ENCODE data around the gene FDX2. TPM values are rescaled to one million over a fixed set of nuclear protein-coding genes. Genes with fewer than 3 reads are reported as not detected.

The FDX2 gene
- total and polyA plus RNA-seq, 2 of the 4 experiments (the other 2 are of a cell fraction) = 39.8 to 72.0 TPM

DNA sequence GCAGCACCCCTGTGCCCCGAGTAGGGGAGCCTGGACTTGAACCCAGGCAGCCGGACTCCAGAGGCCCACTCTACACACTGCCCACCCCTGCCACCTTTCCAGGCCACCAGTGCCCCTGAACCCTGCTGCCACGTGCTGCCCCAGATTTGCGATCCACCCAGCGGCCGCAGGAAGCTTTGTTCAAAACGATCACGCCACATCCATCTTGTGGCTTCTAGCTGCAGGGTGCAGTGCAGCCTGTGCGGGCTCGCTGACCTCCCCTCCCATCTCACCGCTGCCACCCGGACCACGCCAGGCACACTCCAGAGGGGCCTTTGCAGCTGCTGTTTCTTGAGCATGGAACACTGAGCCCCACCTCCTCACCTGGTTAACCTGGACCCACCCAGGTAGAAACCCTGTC is 13.7 kb upstream of the FDX2 start:
- dilution Hi-C loops (cut with HindIII; ENCODE audit: low sequenced_read_pairs, unreplicated experiment) = no loop called here
- peaks cover 5% of the 10 kb centered on the region; the same call in 1 of the 2 replicates for H3K4me1 ChIP-seq (ENCODE audit: control insufficient read depth, insufficient read depth, low read length)

More for the DNA sequence above, 13.7 kb upstream of the FDX2 start:
- H4K91ac ChIP-seq (ENCODE audit: insufficient read depth, low read depth, low read length) = no peak overlapping the region
- H3K9me3 ChIP-seq (ENCODE audit: control insufficient read depth, insufficient read depth, low read length) = no peaks in the 10 kb centered on the region
- H3K23ac ChIP-seq (ENCODE audit: low read depth, low read length) = no peak overlapping the region
- H3K9ac ChIP-seq (ENCODE audit: low read depth, low read length) = no peak overlapping the region
- H3K4me2 ChIP-seq (ENCODE audit: low read depth, low read length) = no peak overlapping the region
- H3K36me3 ChIP-seq (ENCODE audit: control insufficient read depth, insufficient read depth, low read length) = peaks cover 51% of the 10 kb centered on the region
- H3K9me1 ChIP-seq (ENCODE audit: insufficient read depth, low read length) = no peaks in the 10 kb centered on the region; the same call in 1 of the 2 replicates
- H2AK9ac ChIP-seq (replicated peaks; ENCODE audit: low read depth, low read length, poor library complexity) = no peak overlapping the region
- peaks cover 26% of the 10 kb centered on the region for H4K20me1 ChIP-seq (ENCODE audit: insufficient read depth, low read length)
- no peak overlapping the region for H3K56ac ChIP-seq (ENCODE audit: extremely low read depth, insufficient read depth, low read length)
- BruUV-seq (replicated peaks) = no TSS peak
- peaks cover 25 to 61% of the 10 kb centered on the region in 2 experiments for H3K79me1 ChIP-seq (ENCODE audit: low read depth in 1 of 2, low read length in 2 of 2)
- no peak overlapping the region for H4K8ac ChIP-seq (ENCODE audit: low read depth in 2 of 2, low read length in 2 of 2)
- no peak overlapping the region for H2BK120ac ChIP-seq (ENCODE audit: low read depth, low read length)
- H3K4me3 ChIP-seq (ENCODE audit: insufficient read depth, low read depth, low read length) = no peak overlapping the region
- no peak overlapping the region for H3K18ac ChIP-seq (ENCODE audit: low read depth, low read length)
- intact Hi-C loops (cut with micrococcal nuclease) (no loop called here), in situ Hi-C loops (cut with MboI; ENCODE audit: low sequenced_read_pairs) (no loop called here)
- ChIA-PET POLR2A (ENCODE audit: unreplicated experiment) (no interaction called here), CTCF (no interaction called here)
- no peak overlapping the region for H2BK15ac ChIP-seq (ENCODE audit: low read depth, low read length)
- H3K27me3 ChIP-seq (ENCODE audit: control insufficient read depth, insufficient read depth, low read length) = no peaks in the 10 kb centered on the region
- TF ChIP-seq RFX5 (IDR thresholded peaks at IDR 0.05; ENCODE audit: low read depth, low read length) (no peak), FOS (IDR thresholded peaks at IDR 0.05; ENCODE audit: low read depth, low read length) (no peak), POLR2A (IDR thresholded peaks at IDR 0.05; ENCODE audit: low read depth, low read length) (no peak), MXI1 (IDR thresholded peaks at IDR 0.05; ENCODE audit: borderline replicate concordance, low read depth, low read length) (no peak), MAZ (IDR thresholded peaks at IDR 0.05; ENCODE audit: borderline replicate concordance, low read depth, low read length) (no peak), MAFK (IDR thresholded peaks at IDR 0.05; ENCODE audit: low read depth, low read length) (no peak), RAD21 (IDR thresholded peaks at IDR 0.05; ENCODE audit: low read length) (no peak), SMC3 (IDR thresholded peaks at IDR 0.05; ENCODE audit: low read depth, low read length) (no peak), CHD1 (IDR thresholded peaks at IDR 0.05; ENCODE audit: low read depth, low read length) (no peak), BHLHE40 (IDR thresholded peaks at IDR 0.05; ENCODE audit: low read depth, low read length) (no peak), NFE2L2 (IDR thresholded peaks at IDR 0.05; ENCODE audit: low read depth, low read length) (no peak), RCOR1 (IDR thresholded peaks at IDR 0.05; ENCODE audit: insufficient replicate concordance, low read length) (no peak), CEBPB (IDR thresholded peaks at IDR 0.05; ENCODE audit: low read depth, low read length) (no peak)
- TF ChIP-seq, protein P1, sequence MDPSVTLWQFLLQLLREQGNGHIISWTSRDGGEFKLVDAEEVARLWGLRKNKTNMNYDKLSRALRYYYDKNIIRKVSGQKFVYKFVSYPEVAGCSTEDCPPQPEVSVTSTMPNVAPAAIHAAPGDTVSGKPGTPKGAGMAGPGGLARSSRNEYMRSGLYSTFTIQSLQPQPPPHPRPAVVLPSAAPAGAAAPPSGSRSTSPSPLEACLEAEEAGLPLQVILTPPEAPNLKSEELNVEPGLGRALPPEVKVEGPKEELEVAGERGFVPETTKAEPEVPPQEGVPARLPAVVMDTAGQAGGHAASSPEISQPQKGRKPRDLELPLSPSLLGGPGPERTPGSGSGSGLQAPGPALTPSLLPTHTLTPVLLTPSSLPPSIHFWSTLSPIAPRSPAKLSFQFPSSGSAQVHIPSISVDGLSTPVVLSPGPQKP (IDR thresholded peaks at IDR 0.05; ENCODE audit: borderline replicate concordance, low read depth, low read length) = no peak
- TF ChIP-seq, protein P2, sequence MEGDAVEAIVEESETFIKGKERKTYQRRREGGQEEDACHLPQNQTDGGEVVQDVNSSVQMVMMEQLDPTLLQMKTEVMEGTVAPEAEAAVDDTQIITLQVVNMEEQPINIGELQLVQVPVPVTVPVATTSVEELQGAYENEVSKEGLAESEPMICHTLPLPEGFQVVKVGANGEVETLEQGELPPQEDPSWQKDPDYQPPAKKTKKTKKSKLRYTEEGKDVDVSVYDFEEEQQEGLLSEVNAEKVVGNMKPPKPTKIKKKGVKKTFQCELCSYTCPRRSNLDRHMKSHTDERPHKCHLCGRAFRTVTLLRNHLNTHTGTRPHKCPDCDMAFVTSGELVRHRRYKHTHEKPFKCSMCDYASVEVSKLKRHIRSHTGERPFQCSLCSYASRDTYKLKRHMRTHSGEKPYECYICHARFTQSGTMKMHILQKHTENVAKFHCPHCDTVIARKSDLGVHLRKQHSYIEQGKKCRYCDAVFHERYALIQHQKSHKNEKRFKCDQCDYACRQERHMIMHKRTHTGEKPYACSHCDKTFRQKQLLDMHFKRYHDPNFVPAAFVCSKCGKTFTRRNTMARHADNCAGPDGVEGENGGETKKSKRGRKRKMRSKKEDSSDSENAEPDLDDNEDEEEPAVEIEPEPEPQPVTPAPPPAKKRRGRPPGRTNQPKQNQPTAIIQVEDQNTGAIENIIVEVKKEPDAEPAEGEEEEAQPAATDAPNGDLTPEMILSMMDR (conservative IDR thresholded peaks at IDR 0.05; ENCODE audit: low read depth, low read length) = no peak
- TF ChIP-seq, protein P3, sequence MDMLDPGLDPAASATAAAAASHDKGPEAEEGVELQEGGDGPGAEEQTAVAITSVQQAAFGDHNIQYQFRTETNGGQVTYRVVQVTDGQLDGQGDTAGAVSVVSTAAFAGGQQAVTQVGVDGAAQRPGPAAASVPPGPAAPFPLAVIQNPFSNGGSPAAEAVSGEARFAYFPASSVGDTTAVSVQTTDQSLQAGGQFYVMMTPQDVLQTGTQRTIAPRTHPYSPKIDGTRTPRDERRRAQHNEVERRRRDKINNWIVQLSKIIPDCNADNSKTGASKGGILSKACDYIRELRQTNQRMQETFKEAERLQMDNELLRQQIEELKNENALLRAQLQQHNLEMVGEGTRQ (IDR thresholded peaks at IDR 0.05; ENCODE audit: low read depth, low read length) = no peak
- ATAC-seq (ENCODE audit: low read depth) = no peak
- no peak overlapping the region for H2BK20ac ChIP-seq (ENCODE audit: low read depth, low read length)
- no peak overlapping the region for H2AK5ac ChIP-seq (ENCODE audit: low read depth, low read length)
- no peak overlapping the region for H3K14ac ChIP-seq (replicated peaks; ENCODE audit: low read depth, low read length)
- H3K4ac ChIP-seq (ENCODE audit: low read depth, low read length) = no peak overlapping the region
- no peak overlapping the region for H3K27ac ChIP-seq (ENCODE audit: insufficient read depth, low read length)
- H2AFZ ChIP-seq (replicated peaks; ENCODE audit: low read length, poor library complexity) = no peak overlapping the region
- no peak for DNase-seq
- no peak overlapping the region for H4K5ac ChIP-seq (ENCODE audit: low read depth, low read length)
- no peak overlapping the region for H2BK5ac ChIP-seq (ENCODE audit: low read depth, low read length, poor library complexity, severe bottlenecking)
- WGBS, 2 experiments (ENCODE audit: extremely low coverage in 2 of 2, insufficient read length in 1 of 2) = 95% methylated on average over 11 of the region's 13 CpGs; no CpG with 5 or more reads in 1 of the 2 experiments
